Endothelial cell of umbilical vein (primary cell): ENCODE measurements around the gene SLC39A8. TPM values are rescaled to one million over a fixed set of nuclear protein-coding genes. Genes with fewer than 3 reads are reported as not detected.
A peak's percentile ranks its signal among the peaks of the same experiment; 100 is the strongest.

Experiments
- BruUV-seq: library from RNA; stranded (reverse); fragments of 400-500 nt; replicated peaks from 2 replicates; lab custom pipeline; 2021; lab: Mats Ljungman, UMichigan
- CTCF ChIA-PET: fragments of 300-600, 350-600 bp; sonication (Branson Sonifier 250); formaldehyde crosslinking; loops from one replicate; lab custom pipeline; 2021; ENCODE audit warnings: antibody characterized with exemption, inconsistent platforms; lab: Charles Lee
- POLR2A ChIA-PET: fragments of 300-600, 350-600 bp; sonication (Branson Sonifier 250); formaldehyde crosslinking; loops from one replicate; lab custom pipeline; 2021; ENCODE audit warnings: antibody characterized with exemption, inconsistent platforms; lab: Charles Lee
- DNase-seq: peaks from one replicate; pipeline ENCODE4 v3.0.0-alpha.2; 2011; ENCODE audit warnings: low read depth, low spot score
- FAIRE-seq: peaks from 2 replicates; lab custom pipeline; 2011; peaks lifted over from hg19 to GRCh38; lab: Jason Lieb, UNC
- H2AFZ ChIP-seq: 2 replicates; pipeline ENCODE4 v1.6.0; 2012; ENCODE audit warnings: low read depth, low read length, control low read depth, inconsistent platforms
- H3K27ac ChIP-seq: 2 replicates; pipeline ENCODE4 v1.5.1; 2011; ENCODE audit warnings: low read depth, mild to moderate bottlenecking, control low read depth, low read length, moderate library complexity; ENCODE audit not compliant: insufficient read depth
- H3K27me3 ChIP-seq, 2 experiments: 2 replicates each; pipeline versions ENCODE4 v1.6.0 to v1.6.1; 2011; ENCODE audit warnings: low read length in 2 of 2, mixed read lengths in 1 of 2; ENCODE audit not compliant: control insufficient read depth in 2 of 2, insufficient read depth in 2 of 2
- H3K36me3 ChIP-seq, 2 experiments: 2 replicates in 1 of 2; 3 replicates in 1 of 2; pipeline ENCODE4 v1.5.1; 2011; ENCODE audit warnings: low read length in 2 of 2, mild to moderate bottlenecking in 1 of 2, moderate library complexity in 1 of 2; ENCODE audit not compliant: control insufficient read depth in 2 of 2, insufficient read depth in 2 of 2; ENCODE audit errors: extremely low read depth in 1 of 2
- H3K4me1 ChIP-seq: 3 replicates; pipeline ENCODE4 v1.5.1; 2011; ENCODE audit warnings: mild to moderate bottlenecking, low read length; ENCODE audit not compliant: control insufficient read depth, insufficient read depth; ENCODE audit errors: extremely low read depth
- H3K4me2 ChIP-seq: 2 replicates; pipeline ENCODE4 v1.6.1; 2011; ENCODE audit warnings: low read length, control low read depth, mixed read lengths; ENCODE audit not compliant: insufficient read depth
- H3K4me3 ChIP-seq, 3 experiments: fragments of 200-600 bp in 1 of 3; sonication (generic), shearing (Covaris generic) in 1 of 3; replicated peaks in 1 of 3; 2 replicates each; pipeline ENCODE4 v1.5.1; 2011 to 2016; ENCODE audit warnings: control low read depth in 3 of 3, low read length in 3 of 3, mild to moderate bottlenecking in 2 of 3, inconsistent platforms in 1 of 3, low read depth in 1 of 3, moderate library complexity in 1 of 3; ENCODE audit not compliant: insufficient read depth in 1 of 3
- H3K79me2 ChIP-seq: 2 replicates; pipeline ENCODE4 v1.6.0; 2012; ENCODE audit warnings: low read length, inconsistent platforms; ENCODE audit not compliant: control insufficient read depth, insufficient read depth
- H3K9ac ChIP-seq: replicated peaks from 2 replicates; pipeline ENCODE3; 2011; ENCODE audit warnings: low read length, control low read depth; ENCODE audit not compliant: insufficient read depth; ENCODE audit errors: extremely low read depth
- H3K9me1 ChIP-seq: replicated peaks from 3 replicates; pipeline ENCODE4 v1.6.0; 2011; ENCODE audit warnings: mild to moderate bottlenecking, low read length; ENCODE audit not compliant: control insufficient read depth, insufficient read depth; ENCODE audit errors: extremely low read depth
- H3K9me3 ChIP-seq: replicated peaks from 2 replicates; pipeline ENCODE4 v1.5.1; 2012; ENCODE audit warnings: low read length, inconsistent platforms; ENCODE audit not compliant: control insufficient read depth, insufficient read depth
- H4K20me1 ChIP-seq: replicated peaks from 2 replicates; pipeline ENCODE3; 2011; ENCODE audit warnings: mild to moderate bottlenecking, low read length; ENCODE audit not compliant: control insufficient read depth, insufficient read depth; ENCODE audit errors: extremely low read depth
- FOS ChIP-seq: IDR thresholded peaks from 2 replicates; pipeline ENCODE4 v1.6.1; 2011; ENCODE audit warnings: mild to moderate bottlenecking, low read length, moderate library complexity, borderline replicate concordance; ENCODE audit not compliant: insufficient read depth
- JUN ChIP-seq: IDR thresholded peaks from 2 replicates; pipeline ENCODE4 v1.6.1; 2011; ENCODE audit warnings: borderline replicate concordance, low read depth; ENCODE audit not compliant: insufficient read length, insufficient read depth
- MYC ChIP-seq: IDR thresholded peaks from one replicate; pipeline ENCODE4 v1.6.1; 2011; ENCODE audit warnings: mild to moderate bottlenecking, low read depth, low read length
- dilution Hi-C: fragments of 300-500 bp; cut with MboI; formaldehyde crosslinking; loops from one replicate; pipeline ENCODE4 v1.15.0; 2019; ENCODE audit warnings: low sequenced_read_pairs; ENCODE audit not compliant: extremely low pct_ligation_motif_present
- intact Hi-C: fragments of 100-400 bp; cut with micrococcal nuclease; formaldehyde crosslinking; loops from one replicate; pipeline ENCODE4 v1.10.0; 2022
- polyA plus RNA-seq, 4 experiments: library from polyadenylated mRNA; depleted of rRNA in 3 of 4; stranded (reverse) in 3 of 4; unstranded in 1 of 4; fragments of >200 nt; gene quantifications; 2 replicates each; pipeline versions ENCODE4 v1.2.1 to v1.2.3, GENCODE V29; 2011 to 2012; ENCODE audit warnings: missing spikeins in 1 of 4
- total RNA-seq: library from RNA; stranded (reverse); gene quantifications from 2 replicates; pipeline ENCODE4 v1.2.3, GENCODE V29; 2021

Gene SLC39A8
- total and polyA plus RNA-seq, 2 donors (not counting 3 experiments of a cell fraction or from before 2014, with no cell fraction given) = 1.7 to 6.7 TPM

GRCh38 chr4:102345795-102346100 is 466 bp upstream of the SLC39A8 start:
- CTCF ChIA-PET = interaction anchor here (0.6 to 1.9 kb wide), 4 partner anchors 46 to 662 kb away, joined by 3 to 14 read pairs (median 4); no protein-coding TSS in a partner anchor
- Histone ChIP-seq H3K4me3 (peak overlapping the region; percentile 39 to 90 (median 89)), H3K36me3 (no peaks in the 10 kb centered on the region), H2AFZ (peak overlapping the region; percentile 100), H3K9me3 (no peaks in the 10 kb centered on the region), H3K27me3 (peaks cover 2 to 5% of the 10 kb centered on the region in 2 experiments), H3K4me1 (peaks cover 19% of the 10 kb centered on the region), H3K27ac (no peak overlapping the region), H3K79me2 (no peaks in the 10 kb centered on the region), H3K9ac (peak overlapping the region; percentile 43), H4K20me1 (no peaks in the 10 kb centered on the region), H3K9me1 (no peaks in the 10 kb centered on the region), H3K4me2 (peak overlapping the region; percentile 97)
- DNase-seq = no peak
- peak; percentile 83 for FAIRE-seq
- no peak for TF ChIP-seq FOS
- POLR2A ChIA-PET = interaction anchor here (0.7 kb wide), 1 partner anchor 107 kb away, joined by 3 read pairs; no protein-coding TSS in a partner anchor
- dilution Hi-C loops (no loop called here), intact Hi-C loops (loop anchor here (1.0 to 10.0 kb wide), 5 partner anchors 86 to 745 kb away; no protein-coding TSS in a partner anchor)
- no TSS peak for BruUV-seq

GRCh38 chr4:102344520-102344953 is 745 bp downstream of the SLC39A8 start:
- peaks cover 1% of the 10 kb centered on the region in 2 experiments for H3K27me3 ChIP-seq
- peaks cover 19% of the 10 kb centered on the region for H3K4me1 ChIP-seq
- intact Hi-C loops = loop anchor here (2.0 to 10.0 kb wide), 2 partner anchors 280 to 746 kb away; no protein-coding TSS in a partner anchor
- no peaks in the 10 kb centered on the region for H4K20me1 ChIP-seq
- TF ChIP-seq JUN (no peak), FOS (no peak), MYC (no peak)
- H2AFZ ChIP-seq = peak overlapping the region; percentile 100
- dilution Hi-C loops = no loop called here
- no peak for FAIRE-seq
- H3K9me3 ChIP-seq = no peaks in the 10 kb centered on the region
- no peak overlapping the region for H3K27ac ChIP-seq
- ChIA-PET CTCF (interaction anchor here (1.9 kb wide), 1 partner anchor 86 kb away, joined by 14 read pairs; no protein-coding TSS in a partner anchor), POLR2A (interaction anchor here (0.5 kb wide), 1 partner anchor 8 kb away, joined by 4 read pairs; no protein-coding TSS in a partner anchor)
- peak overlapping the region; percentile 97 for H3K4me2 ChIP-seq
- H3K9ac ChIP-seq = peak overlapping the region; percentile 66
- H3K9me1 ChIP-seq = no peaks in the 10 kb centered on the region
- BruUV-seq = no TSS peak
- peak; percentile 63 for DNase-seq
- H3K4me3 ChIP-seq = peak overlapping the region; percentile 39 to 90 (median 89)
- no peaks in the 10 kb centered on the region for H3K36me3 ChIP-seq
- H3K79me2 ChIP-seq = no peaks in the 10 kb centered on the region
